ENCODE results near the gene CENPN.
A peak's percentile ranks its signal among the peaks of the same experiment; 100 is the strongest.

The CENPN gene

GRCh38 chr16:81035398-81035974 lies 28.5 kb downstream of the CENPN start, which contains the start of gene ATMIN:
Gene ATMIN, plus strand, starts transcription at chr16:81035842. Its CDS starts 29 bp downstream, at chr16:81035871.
- DNase-seq (ENCODE audit: low spot score), result peak; percentile 99

GRCh38 chr16:81035975-81036750 lies 29.1 kb downstream of the CENPN start:
- DNase-seq (ENCODE audit: low spot score), result peak; percentile 70

GRCh38 chr16:81036751-81037350 lies 29.8 kb downstream of the CENPN start:
- DNase-seq (ENCODE audit: low spot score), result peak; percentile 27

GRCh38 chr16:81040131-81040530 lies 33.1 kb downstream of the CENPN start:
- DNase-seq (ENCODE audit: low spot score), result no peak

GRCh38 chr16:81040842-81041241 lies 33.8 kb downstream of the CENPN start:
- no peak for DNase-seq (ENCODE audit: low spot score)

GRCh38 chr16:81041696-81042095 lies 34.7 kb downstream of the CENPN start:
- no peak for DNase-seq (ENCODE audit: low spot score)

- DNase-seq (ENCODE audit: low spot score), result no peak
These were observed 35.8 kb downstream of the CENPN start for GRCh38 chr16:81042821-81043220.

GRCh38 chr16:81053761-81054160 lies 46.7 kb downstream of the CENPN start:
- DNase-seq (ENCODE audit: low spot score), result no peak

GRCh38 chr16:81060576-81061306 lies 53.7 kb downstream of the CENPN start:
- no peak for DNase-seq (ENCODE audit: low spot score)

GRCh38 chr16:81061307-81061640 lies 54.3 kb downstream of the CENPN start:
- no peak for DNase-seq (ENCODE audit: low spot score)

GRCh38 chr16:81061871-81062608 lies 55.0 kb downstream of the CENPN start:
- DNase-seq (ENCODE audit: low spot score), result no peak

- no peak for DNase-seq (ENCODE audit: low spot score)
These were observed 59.7 kb downstream of the CENPN start for GRCh38 chr16:81066681-81067080.

GRCh38 chr16:81067166-81067565 lies 60.2 kb downstream of the CENPN start:
- DNase-seq (ENCODE audit: low spot score), result no peak

- no peak for DNase-seq (ENCODE audit: low spot score)
These were observed 62.0 kb downstream of the CENPN start for GRCh38 chr16:81069063-81069462.

- no peak for DNase-seq (ENCODE audit: low spot score)
These were observed 64.0 kb downstream of the CENPN start for GRCh38 chr16:81070979-81071378.

- DNase-seq (ENCODE audit: low spot score), result no peak
These were observed 64.8 kb downstream of the CENPN start for GRCh38 chr16:81071805-81072204.

- DNase-seq (ENCODE audit: low spot score), result no peak
These were observed 66.7 kb downstream of the CENPN start for GRCh38 chr16:81073560-81074330.

- DNase-seq (ENCODE audit: low spot score), result peak; percentile 90
These were observed 69.6 kb downstream of the CENPN start for GRCh38 chr16:81076566-81077075.

GRCh38 chr16:81077076-81077940 lies 70.3 kb downstream of the CENPN start, which contains the start of gene C16orf46:
Gene C16orf46, minus strand, starts transcription at chr16:81077238. Its CDS starts 13,283 bp downstream, at chr16:81063955.
- DNase-seq (ENCODE audit: low spot score), result peak; percentile 98

- no peak for DNase-seq (ENCODE audit: low spot score)
These were observed 73.2 kb downstream of the CENPN start for GRCh38 chr16:81080233-81080632.
